SW480 (cell line): ENCODE results near the gene TBC1D1.

Experiments used
- DNase-seq: peaks from one replicate; pipeline ENCODE4 v3.0.0-alpha.2; 2016; ENCODE audit warnings: low spot score

The TBC1D1 gene

DNA sequence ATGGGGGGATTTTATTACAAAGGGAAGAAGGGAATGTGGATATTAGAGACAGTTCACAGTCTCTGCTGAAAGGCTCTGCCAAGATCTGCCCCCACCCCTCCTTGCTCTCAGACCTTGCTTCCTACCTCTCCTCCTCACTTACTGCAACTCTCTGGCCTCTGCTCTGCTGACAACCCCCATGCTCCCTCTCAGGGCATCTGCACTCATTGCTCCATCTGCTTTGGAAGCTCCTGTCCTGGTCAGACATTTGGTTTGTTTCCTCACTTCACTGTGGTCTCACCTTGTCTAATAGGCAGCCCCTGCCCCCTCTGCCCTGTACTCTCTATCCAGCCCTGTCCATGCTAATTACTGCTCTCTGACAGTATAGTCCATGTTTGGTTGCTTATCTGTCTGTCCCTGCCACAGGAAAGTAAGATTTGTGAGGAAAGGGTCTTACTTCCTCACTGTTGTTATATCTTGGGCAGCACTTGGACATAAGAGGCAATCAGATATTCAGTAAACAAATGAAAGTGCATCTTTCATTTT, 258.6 kb downstream of the TBC1D1 start:
- DNase-seq: no peak

GRCh38 chr4:38149997-38150671, 259.2 kb downstream of the TBC1D1 start:
- no peak for DNase-seq

- no peak for DNase-seq
Observed at GRCh38 chr4:38150766-38151165, 259.9 kb downstream of the TBC1D1 start.

DNA sequence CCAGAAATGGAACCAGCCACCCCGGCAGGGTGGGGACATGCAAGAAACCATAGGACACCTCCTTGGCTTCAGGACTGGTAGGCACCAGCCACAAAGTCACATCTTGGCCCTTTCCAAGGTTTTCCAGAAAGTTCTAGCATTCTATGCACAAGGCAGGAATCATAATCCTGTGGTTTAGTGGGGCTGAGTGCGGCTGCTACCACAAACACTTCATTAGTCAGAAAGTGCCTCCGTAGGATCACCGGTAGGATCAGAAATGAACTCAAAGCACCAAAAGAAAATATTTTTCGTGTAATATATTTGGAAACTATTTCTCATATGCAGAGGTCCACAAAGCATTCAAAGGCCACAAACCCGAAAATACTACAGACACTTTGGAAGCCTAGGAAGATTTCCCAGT, 261.0 kb downstream of the TBC1D1 start:
- DNase-seq: no peak

DNA sequence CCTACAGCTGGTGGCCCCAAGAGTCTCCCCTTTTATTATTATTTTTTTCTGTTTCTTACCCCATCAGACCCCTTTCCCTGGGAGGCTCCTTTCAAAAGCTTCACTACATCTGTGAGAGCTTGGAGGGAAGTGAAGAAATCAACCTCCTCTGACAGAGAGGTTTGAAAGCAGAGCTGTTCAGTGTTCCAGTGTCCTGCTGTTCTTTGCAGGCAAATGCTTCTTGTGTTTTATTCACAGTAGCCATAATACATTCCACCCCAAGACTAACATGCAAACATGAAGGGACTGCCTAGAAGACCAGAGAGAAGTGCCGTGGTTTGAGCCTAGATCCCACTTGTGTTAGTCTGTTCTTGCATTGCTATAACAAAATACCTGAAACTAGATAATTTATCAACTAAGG, 261.4 kb downstream of the TBC1D1 start:
- no peak for DNase-seq

- no peak for DNase-seq
Observed at GRCh38 chr4:38152721-38153386, 262.0 kb downstream of the TBC1D1 start.

DNA sequence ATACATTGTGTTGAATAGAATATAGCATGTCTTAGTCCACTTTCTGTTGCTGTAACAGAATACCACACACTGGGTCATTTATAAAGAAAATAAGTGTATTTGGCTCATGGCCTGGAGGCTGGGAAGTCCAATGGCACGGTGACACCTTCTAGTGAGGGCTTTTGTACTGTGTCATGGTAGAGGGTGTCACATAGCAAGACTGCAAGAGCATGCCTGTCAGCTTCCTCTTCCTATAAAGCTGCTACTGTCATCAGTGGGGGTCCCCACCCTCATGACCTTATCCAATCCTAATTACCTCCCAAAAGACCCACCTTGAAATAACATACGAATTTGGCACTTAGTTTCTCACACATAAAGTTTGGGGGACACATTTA, 262.5 kb downstream of the TBC1D1 start:
- no peak for DNase-seq

- no peak for DNase-seq
Observed at GRCh38 chr4:38154252-38154651, 263.4 kb downstream of the TBC1D1 start.

DNA sequence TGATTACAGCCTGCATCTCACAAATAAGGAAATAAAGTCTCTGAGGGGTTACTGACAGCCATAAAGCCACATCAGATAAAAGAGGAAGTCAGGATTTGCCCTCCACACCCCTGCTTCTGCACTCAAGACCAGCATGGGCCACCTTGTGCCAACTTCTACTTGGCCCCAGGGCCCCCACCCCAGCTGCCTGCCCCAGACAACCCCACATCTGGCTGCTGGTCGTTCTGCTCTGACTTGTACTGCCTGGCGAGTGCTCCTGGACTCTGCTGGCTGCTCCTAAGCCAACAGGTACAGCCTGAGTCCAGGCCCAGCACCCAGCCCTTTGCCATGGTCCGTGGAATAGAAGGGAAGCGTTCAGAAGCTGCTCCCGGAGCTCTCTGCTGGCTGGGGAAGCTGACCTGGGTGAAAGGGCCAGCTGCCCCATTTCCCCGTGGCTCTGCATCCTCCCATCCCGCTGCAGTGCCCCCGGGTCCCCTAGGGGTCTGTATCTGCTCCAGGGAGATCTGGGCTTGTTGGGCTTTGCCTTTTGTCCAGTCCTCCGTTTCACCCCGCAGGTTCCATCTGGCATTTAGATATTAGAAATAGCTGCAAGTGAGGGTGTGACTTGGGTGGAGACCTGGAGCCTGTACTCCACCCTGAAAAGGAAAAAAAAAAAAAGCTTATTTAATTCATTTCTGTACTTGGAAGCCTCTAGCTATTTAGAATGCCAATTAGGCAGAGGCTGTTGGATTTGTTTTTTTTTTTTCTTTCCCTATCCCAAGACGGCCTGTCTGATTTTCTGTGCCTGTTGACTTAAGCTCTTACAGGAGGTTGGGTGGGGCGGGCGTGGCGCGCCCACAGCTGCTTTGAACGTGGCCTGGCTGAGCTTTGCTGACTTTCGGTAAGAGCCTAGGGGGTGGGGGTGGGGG, 264.1 kb downstream of the TBC1D1 start:
- DNase-seq: peak; percentile 81

DNA sequence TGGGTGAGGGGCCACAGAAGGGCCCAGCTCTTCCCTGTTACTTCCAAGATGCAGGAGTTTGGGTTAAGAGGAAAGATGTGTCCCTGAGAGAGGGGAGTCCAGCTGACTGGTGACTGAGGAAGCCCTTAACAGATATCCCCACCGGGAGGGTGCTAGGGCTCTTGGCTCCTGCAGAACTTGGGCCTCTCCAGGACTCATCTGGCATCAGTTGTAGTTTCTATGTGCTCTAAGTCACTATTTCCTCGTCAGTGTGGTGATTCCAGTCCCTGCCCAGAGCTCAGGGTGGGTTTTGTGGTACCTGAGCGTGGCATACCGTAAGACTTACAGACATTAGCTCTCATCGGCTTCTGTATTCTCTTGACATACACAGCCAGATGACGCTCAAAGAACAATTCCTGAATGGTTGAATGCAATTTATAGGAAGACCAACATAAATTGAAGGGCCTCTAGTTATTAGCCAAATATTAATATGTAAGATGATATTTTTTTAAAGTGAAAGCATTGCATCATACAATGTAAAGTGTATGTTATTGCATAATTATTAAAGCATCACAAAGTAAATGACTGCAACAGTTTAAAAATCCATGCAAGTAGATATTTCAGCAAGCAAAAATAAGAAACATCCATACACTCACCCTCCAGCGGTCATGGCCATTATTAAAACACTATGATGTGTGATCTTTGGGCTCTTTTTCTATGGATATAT, 264.9 kb downstream of the TBC1D1 start:
- peak; percentile 51 for DNase-seq

DNA sequence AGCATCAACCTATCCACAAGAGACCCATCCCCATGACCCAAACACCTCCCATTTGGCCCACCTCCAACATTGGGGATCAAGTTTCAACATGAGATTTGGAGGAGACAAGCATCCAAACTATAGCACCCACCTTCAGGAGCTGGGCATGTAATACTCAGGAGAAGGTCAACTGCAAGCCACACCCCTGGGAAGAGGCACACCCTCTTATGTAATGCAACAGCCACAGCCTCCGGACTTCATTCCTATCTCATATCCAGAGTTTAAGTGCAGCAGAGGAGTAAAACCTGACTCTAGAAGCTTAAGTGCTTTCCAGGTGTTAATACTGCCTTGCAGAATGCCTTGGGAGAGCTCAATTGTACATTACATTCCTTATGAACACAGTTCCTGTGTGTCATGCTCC, 266.7 kb downstream of the TBC1D1 start:
- DNase-seq: peak; percentile 70

GRCh38 chr4:38160487-38161207, 269.8 kb downstream of the TBC1D1 start:
- peak; percentile 96 for DNase-seq

- DNase-seq: peak; percentile 49
Observed at GRCh38 chr4:38161208-38162113, 270.6 kb downstream of the TBC1D1 start.

DNA sequence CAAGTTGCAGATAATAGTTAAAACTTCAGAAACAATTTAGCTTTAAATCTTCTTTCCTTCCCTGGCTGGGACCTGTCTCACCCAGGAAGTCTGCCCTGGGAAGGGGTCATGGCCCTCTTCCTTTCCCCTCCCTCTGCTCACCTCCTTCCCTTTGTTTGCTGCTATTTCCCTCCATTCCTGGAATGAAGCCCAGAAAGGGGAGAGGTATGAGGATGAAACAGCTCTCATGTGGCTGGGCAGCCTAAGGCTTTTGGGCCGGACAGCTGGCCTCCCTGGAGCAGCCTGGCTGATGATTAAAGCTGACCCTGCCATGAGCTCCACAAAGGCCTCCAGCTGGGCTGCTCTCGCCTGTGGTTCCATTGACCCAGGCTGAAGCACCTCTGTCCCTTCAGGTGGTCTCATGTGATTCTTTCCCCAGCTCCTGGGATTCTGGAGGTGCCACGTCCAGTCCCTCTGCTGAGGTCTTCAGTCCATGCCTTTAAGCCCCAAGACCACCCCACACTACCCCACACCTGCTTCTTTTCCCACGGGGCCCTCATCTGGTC, 271.4 kb downstream of the TBC1D1 start:
- DNase-seq: no peak

DNA sequence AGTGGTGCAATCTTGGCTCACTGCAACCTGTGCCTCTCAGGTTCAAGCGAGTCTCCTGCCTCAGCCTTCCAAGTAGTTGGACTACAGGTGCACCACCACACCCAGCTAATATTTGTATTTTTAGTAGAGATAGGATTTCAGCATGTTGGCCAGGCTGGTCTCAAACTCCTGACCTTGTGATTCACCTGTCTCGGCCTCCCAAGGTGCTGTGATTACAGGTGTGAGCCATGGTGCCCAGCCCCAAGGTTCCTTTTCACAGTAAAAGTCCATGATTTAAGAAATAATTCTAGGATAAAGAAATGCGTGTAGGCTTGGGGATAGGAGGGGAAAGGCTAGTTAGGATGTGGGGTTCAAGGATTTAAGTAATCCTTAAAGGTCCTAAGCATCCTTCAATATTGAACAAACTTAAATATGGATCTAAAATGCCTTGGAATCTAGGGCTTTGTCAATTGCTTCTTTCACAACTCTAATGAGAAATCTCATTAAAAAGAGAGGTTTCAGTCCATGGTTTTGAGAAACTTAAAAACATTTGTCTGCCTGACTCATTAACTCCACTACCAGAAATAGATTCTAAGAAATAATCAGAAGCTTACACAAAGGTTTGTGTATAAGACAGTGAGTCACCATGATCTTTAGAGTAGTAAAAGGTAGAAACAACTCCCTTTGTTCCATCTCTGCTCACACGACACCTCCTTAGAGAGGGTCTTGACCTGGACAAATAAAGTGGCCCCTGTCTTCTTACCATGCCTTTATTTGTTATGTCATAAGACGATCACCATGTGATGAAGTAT, 272.5 kb downstream of the TBC1D1 start:
- no peak for DNase-seq

GRCh38 chr4:38164346-38164745, 273.5 kb downstream of the TBC1D1 start:
- DNase-seq: no peak

DNA sequence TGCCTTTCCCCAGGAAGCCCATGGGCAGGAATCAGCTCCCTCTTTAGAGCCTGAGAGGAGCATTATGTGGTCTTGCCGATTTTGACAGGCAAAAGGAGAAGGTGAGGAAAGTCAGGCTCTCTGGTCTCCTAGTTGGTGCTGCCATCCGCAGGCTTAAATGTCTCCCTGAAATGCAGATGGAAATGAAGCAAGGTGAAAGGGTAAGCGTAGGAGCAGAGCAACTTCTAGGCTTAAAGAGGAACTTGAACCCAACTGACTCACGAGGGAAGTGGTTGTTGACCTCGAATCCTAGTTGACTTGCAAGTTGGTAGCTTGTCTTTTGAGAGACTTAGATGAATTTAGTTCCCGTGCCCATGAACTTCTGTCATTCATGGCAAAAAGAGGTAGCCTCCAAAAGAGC, 275.2 kb downstream of the TBC1D1 start:
- DNase-seq: no peak

DNA sequence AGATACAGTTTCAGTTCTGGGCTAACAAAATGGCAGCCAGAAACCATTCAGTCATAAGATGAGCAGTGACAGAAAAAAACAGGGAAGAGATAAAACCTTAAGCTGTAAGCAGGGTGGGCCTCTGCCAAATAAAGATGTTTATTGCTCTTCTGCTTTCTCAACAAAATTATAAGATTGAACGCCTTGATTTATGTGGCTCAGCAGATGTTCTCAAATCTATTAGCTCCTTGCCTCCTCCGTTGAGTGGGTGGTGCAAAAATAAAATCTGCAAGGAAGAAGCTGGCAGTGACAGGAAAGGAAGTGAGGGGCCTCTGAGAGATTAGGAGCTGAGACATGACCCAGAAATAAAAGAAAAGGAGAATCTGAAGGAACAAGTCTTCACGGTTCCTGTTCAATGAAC, 275.9 kb downstream of the TBC1D1 start:
- no peak for DNase-seq

DNA sequence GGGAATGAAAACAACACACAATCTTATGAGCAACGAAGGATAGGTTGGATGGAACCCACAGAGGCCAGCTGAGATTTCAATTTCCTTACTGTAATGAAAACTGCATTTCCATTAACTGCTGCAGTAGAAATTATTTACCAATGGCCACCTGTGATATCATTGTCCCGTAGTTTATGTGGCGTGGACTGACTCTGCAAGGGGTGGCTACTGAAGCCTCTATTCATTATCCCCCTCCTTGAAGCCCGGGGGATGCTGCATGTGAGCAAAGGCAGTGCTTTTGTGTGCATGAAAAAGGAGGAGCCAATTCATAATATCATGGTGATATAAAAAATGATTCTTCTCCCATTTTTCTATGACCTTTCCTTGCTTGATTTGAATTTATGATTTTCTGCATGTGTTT, 277.1 kb downstream of the TBC1D1 start:
- DNase-seq: no peak
